HG02970 (cell line): ENCODE results near the gene JUNB.

Source experiments
- ATAC-seq: cut with Tn5 transposase; IDR thresholded peaks from one replicate; pipeline ENCODE4 v1.9.1; 2021; ENCODE audit warnings: mild to moderate bottlenecking, moderate library complexity, moderate number of reproducible peaks; ENCODE audit not compliant: unreplicated experiment, low FRiP score

JUNB gene

DNA sequence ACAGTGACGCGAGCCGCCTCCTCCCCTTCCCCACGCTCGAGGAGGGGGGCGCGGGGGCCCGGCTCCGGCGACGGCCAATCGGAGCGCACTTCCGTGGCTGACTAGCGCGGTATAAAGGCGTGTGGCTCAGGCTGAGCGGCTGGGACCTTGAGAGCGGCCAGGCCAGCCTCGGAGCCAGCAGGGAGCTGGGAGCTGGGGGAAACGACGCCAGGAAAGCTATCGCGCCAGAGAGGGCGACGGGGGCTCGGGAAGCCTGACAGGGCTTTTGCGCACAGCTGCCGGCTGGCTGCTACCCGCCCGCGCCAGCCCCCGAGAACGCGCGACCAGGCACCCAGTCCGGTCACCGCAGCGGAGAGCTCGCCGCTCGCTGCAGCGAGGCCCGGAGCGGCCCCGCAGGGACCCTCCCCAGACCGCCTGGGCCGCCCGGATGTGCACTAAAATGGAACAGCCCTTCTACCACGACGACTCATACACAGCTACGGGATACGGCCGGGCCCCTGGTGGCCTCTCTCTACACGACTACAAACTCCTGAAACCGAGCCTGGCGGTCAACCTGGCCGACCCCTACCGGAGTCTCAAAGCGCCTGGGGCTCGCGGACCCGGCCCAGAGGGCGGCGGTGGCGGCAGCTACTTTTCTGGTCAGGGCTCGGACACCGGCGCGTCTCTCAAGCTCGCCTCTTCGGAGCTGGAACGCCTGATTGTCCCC is at the start of gene JUNB:
JUNB (plus strand) TSS at position 142 of the 706 bp plus-strand sequence; CDS start at position 428, 286 bp downstream.
- peak; percentile 30 for ATAC-seq

DNA sequence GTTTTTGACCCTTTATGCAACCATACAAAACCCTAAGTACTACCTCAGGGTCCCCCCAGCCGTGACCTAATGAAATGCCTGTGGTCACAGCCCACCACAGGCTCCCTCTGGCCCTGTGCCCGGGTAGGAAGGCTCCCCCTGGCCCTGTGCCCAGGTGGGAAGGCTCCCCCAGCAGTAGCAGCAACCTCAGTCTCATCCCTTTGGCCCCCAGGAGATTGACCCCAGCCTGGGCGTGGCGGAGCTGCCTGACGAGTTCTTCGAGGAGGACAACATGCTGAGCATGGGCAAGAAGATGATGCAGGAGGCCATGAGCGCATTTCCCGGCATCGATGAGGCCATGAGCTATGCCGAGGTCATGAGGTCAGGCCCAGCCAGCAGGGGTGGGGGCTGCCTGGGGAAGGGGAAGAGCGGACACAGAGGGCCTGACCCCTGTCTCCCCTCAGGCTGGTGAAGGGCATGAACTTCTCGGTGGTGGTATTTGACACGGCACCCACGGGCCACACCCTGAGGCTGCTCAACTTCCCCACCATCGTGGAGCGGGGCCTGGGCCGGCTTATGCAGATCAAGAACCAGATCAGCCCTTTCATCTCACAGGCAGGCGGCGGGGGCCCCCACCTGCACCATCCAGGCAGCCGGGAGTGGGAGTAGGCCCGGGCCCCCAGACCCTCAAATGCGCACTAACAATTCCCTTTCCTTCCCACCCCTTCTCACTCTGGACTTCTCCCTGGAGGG is 46.0 kb upstream of the JUNB start:
- no peak for ATAC-seq

DNA sequence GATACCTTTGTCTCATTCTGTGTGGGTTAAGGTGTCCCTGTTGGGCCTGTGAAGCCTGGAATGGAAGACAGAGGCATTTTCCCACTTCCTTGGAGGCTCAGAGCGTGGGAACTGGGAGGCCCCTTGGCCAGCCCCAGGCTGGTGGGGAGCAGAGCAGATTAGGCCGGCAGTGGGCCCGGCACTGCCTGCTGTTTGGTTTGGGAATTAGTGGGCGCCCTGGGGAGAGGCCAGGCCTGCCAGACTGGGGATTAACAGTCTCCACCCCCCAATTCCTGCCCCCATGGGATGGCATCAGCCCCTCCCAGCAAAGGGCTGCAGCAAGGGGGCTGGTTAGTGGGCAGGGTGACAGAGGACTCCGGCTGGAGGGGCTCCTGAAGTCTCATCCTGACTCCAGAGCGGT is 42.8 kb upstream of the JUNB start:
- no peak for ATAC-seq

DNA sequence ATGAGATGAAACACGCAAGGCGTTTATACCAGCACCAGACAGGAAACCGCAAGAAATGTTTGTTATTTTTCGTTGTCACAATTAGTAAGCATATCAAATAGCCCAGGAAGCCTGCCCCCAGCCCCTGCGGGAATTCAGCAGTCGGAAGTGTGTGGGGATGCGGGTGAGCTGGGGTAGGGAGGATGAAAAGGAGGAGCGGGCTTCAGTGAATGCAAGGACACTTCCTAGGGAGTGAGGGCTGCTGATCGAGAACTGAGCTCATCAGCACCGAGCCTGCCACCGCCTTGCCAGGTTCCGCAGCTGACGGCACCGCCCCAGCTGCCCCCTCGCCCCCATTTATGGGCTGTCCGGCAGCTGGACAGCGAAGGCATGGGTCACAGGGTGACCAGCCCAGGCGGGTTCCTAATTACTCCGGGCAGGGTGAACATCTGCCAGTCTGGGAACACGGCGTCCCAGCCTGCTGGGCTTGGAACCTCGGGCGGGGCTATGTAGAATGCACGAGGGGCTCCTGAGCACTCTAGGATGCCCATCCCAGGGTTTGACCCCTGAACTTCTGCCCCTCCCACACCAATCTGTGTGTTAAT is 41.3 kb upstream of the JUNB start:
- no peak for ATAC-seq

DNA sequence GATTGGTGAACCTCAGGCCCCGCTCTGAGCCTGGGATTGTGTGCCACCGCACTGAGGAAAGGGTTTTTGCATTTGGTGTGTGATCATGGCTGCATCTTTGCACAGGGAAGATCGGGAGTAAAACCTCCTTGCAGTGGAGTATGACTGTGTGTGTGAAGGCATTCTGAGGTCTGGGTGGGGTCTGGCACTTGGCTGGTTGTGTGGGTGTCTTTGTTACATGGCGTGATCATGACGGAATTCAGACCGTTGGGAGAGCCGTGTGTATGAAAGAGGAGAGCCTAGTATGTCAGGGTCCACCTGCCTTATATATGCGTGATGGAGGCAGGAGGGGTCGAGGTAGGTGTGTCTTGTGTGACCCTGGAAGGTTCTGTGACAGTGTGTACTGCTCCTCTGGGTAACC is 40.4 kb upstream of the JUNB start:
- ATAC-seq, result no peak

DNA sequence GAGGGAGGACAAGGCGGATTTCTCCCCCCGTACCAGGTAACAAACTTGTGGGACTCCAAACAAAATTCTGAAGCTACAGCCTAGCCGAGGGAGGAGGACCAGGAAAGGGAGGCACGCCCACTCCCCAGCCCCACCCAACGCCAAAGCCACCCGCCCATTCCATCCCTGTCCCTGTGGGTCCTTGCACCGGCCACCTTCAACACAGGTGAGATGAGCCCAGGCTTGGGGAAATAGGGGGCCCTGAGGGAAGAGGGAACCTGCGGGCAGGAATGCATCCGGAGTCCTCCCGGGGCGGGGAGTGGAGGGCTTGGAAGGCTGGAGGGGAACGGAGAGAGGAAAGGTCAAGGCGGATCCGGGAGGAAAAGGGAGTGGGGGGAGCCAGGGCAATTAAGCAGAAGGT is 39.7 kb upstream of the JUNB start, which contains the start of gene BEST2:
BEST2 (plus strand) TSS at position 157 of the 400 bp plus-strand sequence. CDS start 802 bp downstream, outside the sequence.
- ATAC-seq, result no peak

DNA sequence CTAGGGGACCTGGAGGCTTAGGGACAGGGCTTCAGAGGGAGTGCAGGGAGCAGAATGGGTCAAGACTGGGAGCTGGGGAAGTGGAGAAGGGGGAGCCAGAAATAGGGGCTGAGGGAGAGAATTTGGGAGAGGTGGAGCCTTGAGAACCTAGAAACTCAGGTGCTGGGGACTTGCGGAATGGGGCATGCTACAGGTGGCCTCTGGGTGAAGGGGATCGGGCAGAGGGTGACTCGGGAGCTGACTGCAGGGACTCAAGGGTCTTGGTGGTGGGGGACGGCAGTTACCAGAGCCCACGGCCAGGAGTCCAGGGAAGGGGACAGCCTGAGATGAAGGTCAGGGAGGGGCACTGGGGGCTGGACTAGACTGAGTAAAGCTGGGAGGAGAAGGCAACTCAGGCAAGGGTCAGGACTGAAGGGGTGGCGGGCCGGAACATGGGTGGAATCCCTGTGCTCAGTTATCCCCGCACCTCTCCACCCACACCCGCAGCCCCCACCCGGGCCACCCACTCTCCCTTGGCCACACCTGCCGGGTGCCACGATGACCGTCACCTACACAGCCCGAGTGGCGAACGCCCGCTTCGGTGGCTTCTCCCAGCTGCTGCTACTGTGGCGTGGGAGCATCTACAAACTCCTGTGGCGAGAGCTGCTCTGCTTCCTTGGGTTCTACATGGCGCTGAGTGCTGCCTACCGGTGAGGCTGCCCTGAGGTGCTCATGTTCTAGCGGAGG is 39.1 kb upstream of the JUNB start:
- ATAC-seq, result no peak

DNA sequence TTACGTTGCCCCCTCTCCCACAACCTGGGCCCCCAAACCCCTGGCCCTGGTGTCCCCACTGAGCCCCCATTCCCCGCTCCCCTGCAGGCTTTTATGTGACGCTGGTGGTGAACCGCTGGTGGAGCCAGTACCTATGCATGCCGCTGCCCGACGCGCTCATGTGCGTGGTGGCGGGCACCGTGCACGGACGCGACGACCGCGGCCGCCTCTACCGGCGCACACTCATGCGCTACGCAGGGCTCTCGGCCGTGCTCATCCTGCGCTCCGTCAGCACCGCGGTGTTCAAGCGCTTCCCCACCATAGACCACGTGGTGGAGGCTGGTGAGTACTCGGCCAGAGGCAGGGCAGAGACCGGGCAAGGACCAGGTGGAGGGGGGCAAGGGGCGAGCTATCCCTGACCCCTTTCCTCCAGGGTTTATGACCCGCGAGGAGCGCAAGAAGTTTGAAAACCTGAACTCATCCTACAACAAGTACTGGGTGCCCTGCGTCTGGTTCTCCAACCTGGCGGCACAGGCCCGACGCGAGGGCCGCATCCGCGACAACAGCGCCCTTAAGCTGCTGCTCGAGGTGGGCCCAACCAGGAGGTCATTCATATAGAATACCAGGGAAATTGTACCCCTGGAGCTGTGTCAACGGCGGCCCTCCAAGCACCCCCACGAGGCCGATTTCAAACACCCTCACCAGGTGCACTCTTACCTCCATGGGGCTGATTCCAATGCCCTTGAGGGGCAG is 36.7 kb upstream of the JUNB start:
- ATAC-seq, result no peak

DNA sequence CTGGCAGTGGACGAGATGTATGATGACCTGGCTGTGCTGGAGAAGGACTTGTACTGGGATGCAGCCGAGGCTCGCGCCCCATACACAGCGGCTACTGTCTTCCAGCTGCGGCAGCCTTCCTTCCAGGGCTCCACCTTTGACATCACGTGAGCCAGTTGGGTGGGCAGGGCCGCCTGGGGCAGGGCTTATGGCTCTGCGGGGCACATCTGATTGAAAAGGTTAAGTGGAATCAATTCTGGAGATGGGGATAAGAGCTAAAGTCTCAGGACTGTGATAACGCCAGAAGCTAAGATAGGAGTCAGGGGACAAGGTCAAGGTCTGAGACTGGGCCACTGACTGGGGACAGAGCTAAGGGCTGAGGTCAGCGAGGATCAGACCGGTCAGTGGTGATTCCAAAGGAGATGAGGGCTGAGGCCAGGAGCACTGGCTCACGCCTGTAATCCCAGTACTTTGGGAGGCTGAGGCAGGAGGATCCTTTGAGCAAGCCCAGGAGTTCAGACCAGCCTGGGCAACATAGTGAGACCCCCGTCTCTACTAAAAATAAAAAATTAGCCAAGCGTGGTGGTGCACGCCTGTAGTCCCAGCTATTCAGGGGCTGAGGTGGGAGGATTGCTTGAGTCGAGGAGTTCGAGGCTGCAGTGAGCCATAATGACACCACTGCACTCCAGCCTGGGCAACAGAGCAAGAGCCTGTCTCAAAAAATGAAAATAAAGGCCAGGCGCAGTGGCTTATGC is 35.0 kb upstream of the JUNB start:
- ATAC-seq, result no peak

DNA sequence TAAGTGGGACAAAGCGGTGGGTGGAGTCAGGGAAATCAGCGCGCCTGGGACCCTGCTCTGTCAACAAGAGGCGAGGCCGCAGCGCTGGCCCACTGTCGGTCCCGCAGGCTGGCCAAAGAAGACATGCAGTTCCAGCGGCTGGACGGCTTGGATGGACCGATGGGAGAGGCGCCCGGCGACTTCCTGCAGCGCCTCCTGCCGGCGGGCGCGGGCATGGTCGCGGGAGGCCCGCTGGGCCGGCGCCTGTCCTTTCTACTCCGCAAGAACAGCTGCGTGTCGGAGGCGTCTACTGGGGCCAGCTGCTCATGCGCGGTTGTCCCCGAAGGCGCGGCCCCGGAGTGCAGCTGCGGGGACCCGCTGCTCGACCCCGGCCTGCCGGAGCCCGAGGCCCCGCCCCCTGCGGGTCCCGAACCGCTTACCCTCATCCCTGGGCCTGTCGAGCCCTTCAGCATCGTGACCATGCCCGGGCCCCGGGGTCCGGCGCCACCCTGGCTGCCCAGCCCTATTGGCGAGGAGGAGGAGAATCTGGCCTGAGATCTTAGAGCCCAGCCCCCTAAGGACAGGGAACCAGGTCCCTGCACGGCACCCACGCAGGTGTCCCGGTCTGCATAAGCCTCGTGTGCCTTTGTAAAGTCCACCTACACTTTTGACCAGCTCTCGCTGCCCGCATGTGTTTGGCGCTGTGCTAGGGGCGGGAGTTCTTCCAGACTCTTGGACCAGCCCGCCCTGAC is 33.6 kb upstream of the JUNB start:
- ATAC-seq, result no peak

DNA sequence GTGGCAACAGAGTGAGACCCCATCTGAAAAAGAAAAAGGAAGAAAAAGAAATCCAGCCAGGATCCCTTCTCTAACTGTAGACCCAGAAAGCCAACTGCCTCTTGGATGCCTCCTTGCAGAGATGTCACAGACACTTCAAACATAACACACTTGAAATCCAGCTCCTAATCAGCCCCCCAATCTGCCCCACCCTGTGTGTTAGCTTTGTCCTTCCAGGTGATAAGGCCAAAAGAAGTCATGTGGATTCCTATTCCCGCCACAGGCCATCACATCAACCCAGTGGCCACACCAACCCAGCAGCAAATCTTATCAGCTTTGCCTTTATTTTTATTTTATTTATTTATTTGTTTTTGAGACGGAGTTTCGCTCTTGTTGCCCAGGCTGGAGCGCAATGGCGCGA is 31.6 kb upstream of the JUNB start:
- ATAC-seq, result no peak

DNA sequence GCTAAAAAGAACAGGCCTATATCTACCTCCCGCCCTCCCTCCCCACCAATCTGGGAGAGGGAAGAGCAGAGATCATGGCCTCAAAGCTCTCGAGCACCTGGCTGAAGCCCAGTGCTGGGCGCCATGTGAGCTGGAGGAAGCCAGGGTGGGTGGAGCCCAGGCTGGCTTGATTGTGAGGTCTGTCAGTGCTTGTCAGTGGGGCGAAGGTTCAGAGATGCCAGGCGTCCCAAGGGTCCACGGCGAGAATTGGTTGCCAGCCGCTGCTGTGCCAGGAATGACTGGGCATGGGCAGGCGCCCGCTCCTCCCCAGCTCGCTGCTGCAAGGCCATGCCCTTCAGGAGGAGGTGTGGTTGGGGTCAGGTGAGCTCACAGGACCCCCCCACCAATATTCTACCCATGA is 28.2 kb upstream of the JUNB start:
- no peak for ATAC-seq

DNA sequence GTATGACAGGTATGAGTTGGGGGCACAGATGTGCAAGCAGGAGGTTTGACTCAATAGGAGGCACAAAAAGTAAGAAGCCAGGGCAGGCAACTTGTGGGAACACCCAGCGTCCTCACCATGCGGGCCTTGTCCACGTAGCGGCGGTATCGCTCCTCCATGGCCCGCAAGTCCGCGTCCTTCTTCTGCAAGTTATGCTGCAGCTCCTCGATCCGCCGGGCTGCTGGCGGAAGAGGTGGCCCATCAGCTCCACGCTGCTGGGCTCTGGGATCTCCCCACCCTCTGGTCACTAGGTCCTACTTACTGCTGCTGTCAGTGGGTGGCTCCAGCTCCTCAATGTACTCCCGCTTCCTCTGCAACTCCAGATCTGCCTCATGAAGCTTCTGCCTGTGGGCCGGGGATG is 26.6 kb upstream of the JUNB start:
- no peak for ATAC-seq

DNA sequence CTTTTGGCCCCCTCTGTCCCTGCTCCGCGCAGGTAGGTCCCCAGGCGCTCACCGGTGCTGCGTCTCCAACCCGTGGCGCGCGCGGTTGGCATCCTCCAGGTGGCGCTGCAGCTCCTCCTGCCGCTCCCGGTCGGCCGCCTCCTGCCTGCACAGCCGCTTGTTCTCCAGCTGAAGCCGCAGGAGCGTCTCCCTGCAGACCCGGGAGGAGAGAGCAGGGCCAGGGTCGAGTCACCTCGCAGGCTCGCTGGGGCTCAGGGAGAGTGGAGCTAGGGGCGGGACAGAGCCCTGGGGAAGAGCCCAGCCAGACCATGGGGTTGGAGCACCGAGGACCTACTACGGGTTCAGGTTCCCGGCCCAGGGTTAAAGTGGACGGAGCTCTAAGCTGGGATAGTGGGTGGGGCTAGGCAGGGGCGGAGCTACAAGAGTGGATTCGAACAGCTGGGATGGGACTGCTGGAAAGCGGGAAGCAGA is 25.2 kb upstream of the JUNB start:
- ATAC-seq, result no peak

DNA sequence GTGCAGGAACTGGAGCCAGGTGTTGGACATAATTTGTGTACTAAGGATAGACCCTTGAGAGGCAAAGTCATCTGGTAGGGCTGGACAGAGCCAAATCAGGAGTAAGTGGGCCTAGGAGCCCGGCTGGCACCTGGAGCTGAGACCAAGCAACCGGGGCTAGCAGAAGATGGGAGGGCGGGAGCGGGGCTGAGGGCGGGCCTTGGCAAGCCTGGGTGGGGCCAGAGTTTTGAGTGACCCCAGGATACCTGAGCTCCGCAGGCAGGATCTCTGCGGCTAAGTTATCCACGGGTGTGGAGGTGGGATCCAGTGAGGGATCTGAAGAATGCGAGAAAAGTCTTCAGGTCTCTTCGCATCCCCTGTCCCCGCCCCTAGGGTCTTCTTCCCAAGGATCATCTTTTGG is 24.1 kb upstream of the JUNB start:
- no peak for ATAC-seq

DNA sequence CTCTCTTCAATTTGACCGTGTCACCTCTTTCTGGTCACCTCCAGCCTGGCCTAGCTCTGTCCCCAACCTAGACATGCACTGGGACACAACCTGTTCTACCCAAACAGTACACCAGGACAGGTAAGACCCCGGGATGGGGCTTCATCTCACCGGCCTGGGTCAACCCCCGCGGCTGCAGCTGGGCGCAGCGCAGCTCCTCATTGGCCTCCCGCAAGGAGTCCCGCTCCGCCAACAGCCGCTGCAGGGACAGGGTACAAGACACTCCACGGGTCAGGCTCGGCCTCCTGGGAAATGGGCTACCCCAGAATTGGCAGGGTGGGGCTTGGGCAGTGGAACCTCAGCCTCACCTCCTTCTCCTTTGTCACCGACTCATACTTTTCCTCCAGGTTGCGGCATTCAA is 23.6 kb upstream of the JUNB start:
- ATAC-seq, result no peak

DNA sequence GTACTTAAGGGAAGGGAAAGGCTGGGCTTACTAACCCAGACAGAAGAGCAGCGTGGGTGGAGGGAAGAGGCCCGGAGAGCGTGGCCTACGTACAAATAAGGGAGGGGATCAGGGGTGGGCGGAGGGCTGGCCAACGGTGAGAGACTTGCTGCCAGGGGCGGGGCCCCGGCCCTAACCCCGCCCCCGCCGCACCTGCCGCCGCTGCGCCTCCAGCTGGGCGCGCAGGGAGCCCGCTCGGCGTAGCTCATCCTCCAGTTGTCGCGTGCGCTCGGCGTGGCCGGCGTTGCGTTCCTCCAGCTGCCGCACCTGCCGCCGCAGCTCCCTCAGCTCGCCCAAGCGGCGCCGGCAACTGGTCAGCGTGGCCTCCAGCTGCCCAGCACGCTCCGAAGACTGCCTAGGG is 21.6 kb upstream of the JUNB start:
- no peak for ATAC-seq

DNA sequence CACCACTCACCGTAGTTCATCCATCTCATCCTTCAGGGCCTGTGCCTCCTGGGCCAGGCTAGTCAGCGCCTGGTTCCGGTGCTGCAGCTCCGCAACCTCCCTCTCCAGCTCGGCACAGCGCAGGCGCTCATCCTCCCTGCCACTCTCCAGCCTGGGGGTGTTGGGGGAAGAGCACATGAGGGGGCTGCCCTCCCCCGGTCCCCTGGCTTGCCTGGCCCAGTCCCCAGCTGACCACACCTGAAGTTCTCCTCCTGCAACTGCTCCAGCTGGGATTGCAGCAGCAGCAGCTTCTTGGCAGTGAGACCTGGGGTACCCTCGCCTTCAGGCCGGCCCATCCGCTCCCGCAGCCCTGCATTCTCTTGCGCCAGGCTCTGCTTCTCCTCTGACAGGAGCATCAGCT is 20.4 kb upstream of the JUNB start:
- ATAC-seq, result no peak

DNA sequence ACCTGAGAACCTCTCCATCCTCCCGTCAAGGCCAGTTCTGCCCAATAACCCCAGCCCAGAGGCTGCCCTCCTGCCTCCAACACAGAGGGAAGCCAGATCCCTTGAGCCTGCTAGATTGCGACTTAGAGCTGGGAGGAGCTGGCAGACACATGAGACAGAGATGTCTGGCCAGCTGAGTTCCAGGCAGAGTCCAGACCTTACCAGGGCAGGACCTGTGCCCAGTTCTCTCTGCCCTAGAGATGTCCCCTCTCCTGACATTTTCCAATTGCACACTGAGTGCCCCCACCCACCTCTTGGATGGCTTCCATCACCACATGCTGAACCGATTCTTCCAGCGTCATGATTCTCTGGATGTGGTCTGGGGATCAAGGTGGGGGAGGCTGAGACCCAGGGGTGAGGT is 19.0 kb upstream of the JUNB start:
- no peak for ATAC-seq
